HEK293 (cell line): ENCODE data around the gene BBS9.

ENCODE experiments used
- CTCF ChIA-PET: fragments of 350-600 bp; formaldehyde crosslinking; extraction: SDS; loops from one replicate; lab custom pipeline; 2021; ENCODE audit warnings: antibody characterized with exemption; lab: Yijun Ruan, JAX
- POLR2A ChIA-PET: fragments of 300-600 bp; formaldehyde crosslinking; extraction: SDS; loops from one replicate; lab custom pipeline; 2020; ENCODE audit warnings: antibody characterized with exemption, inconsistent platforms; lab: Yijun Ruan, JAX
- H3K27ac ChIP-seq: fragments of 200-500 bp; sonication (Bioruptor generic); 2 replicates; pipeline ENCODE4 v1.5.1; 2014; ENCODE audit warnings: low read depth, low read length, control low read depth, inconsistent platforms; ENCODE audit errors: extremely low read depth
- H3K36me3 ChIP-seq, 2 experiments: fragments of 200-500 bp in 1 of 2; sonication (Bioruptor generic) in 1 of 2; 1 replicate in 1 of 2; 2 replicates in 1 of 2; pipeline ENCODE4 v1.5.1; 2014 to 2017; ENCODE audit warnings: inconsistent platforms in 2 of 2, low read length in 2 of 2; ENCODE audit not compliant: control insufficient read depth in 2 of 2, insufficient read depth in 1 of 2
- H3K4me1 ChIP-seq: fragments of 200-500 bp; sonication (Bioruptor generic); 2 replicates; pipeline ENCODE4 v1.5.1; 2014; ENCODE audit warnings: mild to moderate bottlenecking, low read length, inconsistent platforms; ENCODE audit not compliant: control insufficient read depth, insufficient read depth
- H3K4me3 ChIP-seq: 2 replicates; pipeline ENCODE4 v1.5.1; 2011; ENCODE audit warnings: low read depth, mild to moderate bottlenecking, control low read depth, low read length, moderate library complexity
- H3K9me3 ChIP-seq: fragments of 200-500 bp; sonication (Bioruptor generic); 2 replicates; pipeline ENCODE4 v1.5.1; 2014; ENCODE audit warnings: low read depth, low read length, inconsistent platforms; ENCODE audit not compliant: control insufficient read depth, insufficient read depth
- IKZF3 ChIP-seq: fragments of 450-650 bp; IDR thresholded peaks from 2 replicates; pipeline ENCODE4 v1.5.0; 2018; ENCODE audit warnings: missing biosample characterization, mild to moderate bottlenecking, missing genetic modification characterization, moderate library complexity
- KLF8 ChIP-seq: fragments of 450-650 bp; formaldehyde crosslinking; IDR thresholded peaks from 2 replicates; pipeline ENCODE4 v1.5.1; 2016; ENCODE audit warnings: missing biosample characterization, missing genetic modification characterization
- MEIS1 ChIP-seq: sonication (generic); formaldehyde crosslinking; IDR thresholded peaks from 2 replicates; pipeline ENCODE4 v1.8.1; 2022; ENCODE audit warnings: missing genetic modification reagents, mild to moderate bottlenecking, borderline replicate concordance
- SALL2 ChIP-seq: fragments of 450-650 bp; formaldehyde crosslinking; IDR thresholded peaks from 2 replicates; pipeline ENCODE4 v1.5.0; 2017; ENCODE audit warnings: missing biosample characterization, mild to moderate bottlenecking, missing genetic modification characterization, borderline replicate concordance
- YY1 ChIP-seq: fragments of 450-650 bp; formaldehyde crosslinking; IDR thresholded peaks from 2 replicates; pipeline ENCODE4 v1.5.1; 2018; ENCODE audit warnings: missing biosample characterization, missing genetic modification characterization
- YY2 ChIP-seq: fragments of 450-650 bp; formaldehyde crosslinking; IDR thresholded peaks from 2 replicates; pipeline ENCODE4 v1.5.1; 2016; ENCODE audit warnings: missing biosample characterization, missing genetic modification characterization
- ZBTB1 ChIP-seq: fragments of 450-650 bp; formaldehyde crosslinking; IDR thresholded peaks from 2 replicates; pipeline ENCODE4 v1.5.1; 2016; ENCODE audit warnings: missing biosample characterization, missing genetic modification characterization
- ZBTB20 ChIP-seq: fragments of 450-650 bp; formaldehyde crosslinking; IDR thresholded peaks from 2 replicates; pipeline ENCODE4 v1.5.1; 2016; ENCODE audit warnings: missing biosample characterization, missing genetic modification characterization
- ZBTB21 ChIP-seq: fragments of 450-650 bp; formaldehyde crosslinking; IDR thresholded peaks from 2 replicates; pipeline ENCODE4 v1.5.1; 2017; ENCODE audit warnings: missing biosample characterization, missing genetic modification characterization
- ZBTB48 ChIP-seq: fragments of 450-650 bp; formaldehyde crosslinking; IDR thresholded peaks from 2 replicates; pipeline ENCODE4 v1.5.1; 2016; ENCODE audit warnings: missing biosample characterization, missing genetic modification characterization
- ZEB2 ChIP-seq: fragments of 450-650 bp; formaldehyde crosslinking; IDR thresholded peaks from 2 replicates; pipeline ENCODE4 v1.5.1; 2016; ENCODE audit warnings: missing biosample characterization, missing genetic modification characterization
- ZFP41 ChIP-seq: fragments of 450-650 bp; formaldehyde crosslinking; IDR thresholded peaks from 2 replicates; pipeline ENCODE4 v1.5.1; 2016; ENCODE audit warnings: missing biosample characterization, missing genetic modification characterization, borderline replicate concordance
- ZNF121 ChIP-seq: fragments of 450-650 bp; formaldehyde crosslinking; IDR thresholded peaks from 2 replicates; pipeline ENCODE4 v1.5.1; 2016; ENCODE audit warnings: missing biosample characterization, missing genetic modification characterization
- ZNF157 ChIP-seq: fragments of 450-650 bp; formaldehyde crosslinking; IDR thresholded peaks from 2 replicates; pipeline ENCODE4 v1.5.1; 2016; ENCODE audit warnings: missing biosample characterization, missing genetic modification characterization
- ZNF174 ChIP-seq: fragments of 450-650 bp; formaldehyde crosslinking; IDR thresholded peaks from 2 replicates; pipeline ENCODE4 v1.5.0; 2017; ENCODE audit warnings: missing biosample characterization, mild to moderate bottlenecking, missing genetic modification characterization
- ZNF19 ChIP-seq: fragments of 450-650 bp; formaldehyde crosslinking; IDR thresholded peaks from 2 replicates; pipeline ENCODE4; 2016; ENCODE audit warnings: missing biosample characterization, missing genetic modification characterization, low read depth
- ZNF214 ChIP-seq: fragments of 450-650 bp; formaldehyde crosslinking; IDR thresholded peaks from 2 replicates; pipeline ENCODE4 v1.5.1; 2017; ENCODE audit warnings: missing biosample characterization, mild to moderate bottlenecking, missing genetic modification characterization, borderline replicate concordance
- ZNF426 ChIP-seq: fragments of 450-650 bp; formaldehyde crosslinking; IDR thresholded peaks from 2 replicates; pipeline ENCODE4 v1.5.1; 2017; ENCODE audit warnings: missing biosample characterization, missing genetic modification characterization, mild to moderate bottlenecking, inconsistent platforms, moderate library complexity
- ZNF580 ChIP-seq: fragments of 450-650 bp; formaldehyde crosslinking; IDR thresholded peaks from 2 replicates; pipeline ENCODE4 v1.5.1; 2016; ENCODE audit warnings: missing biosample characterization, missing genetic modification characterization
- ZNF596 ChIP-seq: fragments of 450-650 bp; IDR thresholded peaks from 2 replicates; pipeline ENCODE4 v1.5.0; 2018; ENCODE audit warnings: missing biosample characterization, mild to moderate bottlenecking, missing genetic modification characterization, moderate library complexity
- ZNF677 ChIP-seq: fragments of 450-650 bp; IDR thresholded peaks from 2 replicates; pipeline ENCODE4 v1.5.0; 2018; ENCODE audit warnings: missing biosample characterization, mild to moderate bottlenecking, missing genetic modification characterization, moderate library complexity
- ZNF76 ChIP-seq: fragments of 450-650 bp; formaldehyde crosslinking; IDR thresholded peaks from 2 replicates; pipeline ENCODE4; 2016; ENCODE audit warnings: low read depth, missing biosample characterization, missing genetic modification characterization, borderline replicate concordance
- ZNF776 ChIP-seq: fragments of 450-650 bp; formaldehyde crosslinking; IDR thresholded peaks from 2 replicates; pipeline ENCODE4 v1.5.0; 2017; ENCODE audit warnings: missing biosample characterization, missing genetic modification characterization, borderline replicate concordance
- ZNF777 ChIP-seq: fragments of 450-650 bp; formaldehyde crosslinking; IDR thresholded peaks from 2 replicates; pipeline ENCODE4 v1.5.1; 2017; ENCODE audit warnings: missing biosample characterization, missing genetic modification characterization, borderline replicate concordance
- ZNF791 ChIP-seq: fragments of 450-650 bp; formaldehyde crosslinking; IDR thresholded peaks from 2 replicates; pipeline ENCODE4 v1.5.1; 2016; ENCODE audit warnings: missing biosample characterization, missing genetic modification characterization
- TF ChIP-seq, protein P1 (sequence below): fragments of 450-650 bp; formaldehyde crosslinking; IDR thresholded peaks from 2 replicates; pipeline ENCODE4 v1.5.0; 2017; ENCODE audit warnings: missing biosample characterization, missing genetic modification characterization, borderline replicate concordance
- TF ChIP-seq, protein P2 (sequence below): fragments of 450-650 bp; formaldehyde crosslinking; IDR thresholded peaks from 2 replicates; pipeline ENCODE4 v1.5.1; 2016; ENCODE audit warnings: missing biosample characterization, missing genetic modification characterization, low read depth
- TF ChIP-seq, protein P3 (sequence below): fragments of 450-650 bp; formaldehyde crosslinking; IDR thresholded peaks from 2 replicates; pipeline ENCODE4 v1.5.1; 2016; ENCODE audit warnings: missing biosample characterization, missing genetic modification characterization

BBS9 gene

GRCh38 chr7:33486633-33487032 is 357.3 kb downstream of the BBS9 start:
- ChIA-PET POLR2A (no interaction called here), CTCF (no interaction called here)
- H3K4me3 ChIP-seq, result no peak overlapping the region
- no peak overlapping the region for H3K27ac ChIP-seq
- no peaks in the 10 kb centered on the region for H3K9me3 ChIP-seq
- TF ChIP-seq MEIS1 (CRISPR knock-in tag) (no peak), ZNF19 (tag by site-specific recombination) (no peak), ZNF76 (no peak), ZNF214 (tag by site-specific recombination) (no peak), SALL2 (tag by site-specific recombination) (no peak), KLF8 (tag by site-specific recombination) (no peak), ZBTB1 (tag by site-specific recombination) (no peak), ZNF157 (tag by site-specific recombination) (no peak), ZNF596 (no peak), ZNF121 (tag by site-specific recombination) (no peak), ZNF677 (tag by site-specific recombination) (no peak), ZEB2 (tag by site-specific recombination) (no peak), ZNF174 (tag by site-specific recombination) (no peak), ZBTB48 (tag by site-specific recombination) (no peak)
- TF ChIP-seq, protein P1, sequence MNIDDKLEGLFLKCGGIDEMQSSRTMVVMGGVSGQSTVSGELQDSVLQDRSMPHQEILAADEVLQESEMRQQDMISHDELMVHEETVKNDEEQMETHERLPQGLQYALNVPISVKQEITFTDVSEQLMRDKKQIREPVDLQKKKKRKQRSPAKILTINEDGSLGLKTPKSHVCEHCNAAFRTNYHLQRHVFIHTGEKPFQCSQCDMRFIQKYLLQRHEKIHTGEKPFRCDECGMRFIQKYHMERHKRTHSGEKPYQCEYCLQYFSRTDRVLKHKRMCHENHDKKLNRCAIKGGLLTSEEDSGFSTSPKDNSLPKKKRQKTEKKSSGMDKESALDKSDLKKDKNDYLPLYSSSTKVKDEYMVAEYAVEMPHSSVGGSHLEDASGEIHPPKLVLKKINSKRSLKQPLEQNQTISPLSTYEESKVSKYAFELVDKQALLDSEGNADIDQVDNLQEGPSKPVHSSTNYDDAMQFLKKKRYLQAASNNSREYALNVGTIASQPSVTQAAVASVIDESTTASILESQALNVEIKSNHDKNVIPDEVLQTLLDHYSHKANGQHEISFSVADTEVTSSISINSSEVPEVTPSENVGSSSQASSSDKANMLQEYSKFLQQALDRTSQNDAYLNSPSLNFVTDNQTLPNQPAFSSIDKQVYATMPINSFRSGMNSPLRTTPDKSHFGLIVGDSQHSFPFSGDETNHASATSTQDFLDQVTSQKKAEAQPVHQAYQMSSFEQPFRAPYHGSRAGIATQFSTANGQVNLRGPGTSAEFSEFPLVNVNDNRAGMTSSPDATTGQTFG, result no peak
- TF ChIP-seq, protein P2, sequence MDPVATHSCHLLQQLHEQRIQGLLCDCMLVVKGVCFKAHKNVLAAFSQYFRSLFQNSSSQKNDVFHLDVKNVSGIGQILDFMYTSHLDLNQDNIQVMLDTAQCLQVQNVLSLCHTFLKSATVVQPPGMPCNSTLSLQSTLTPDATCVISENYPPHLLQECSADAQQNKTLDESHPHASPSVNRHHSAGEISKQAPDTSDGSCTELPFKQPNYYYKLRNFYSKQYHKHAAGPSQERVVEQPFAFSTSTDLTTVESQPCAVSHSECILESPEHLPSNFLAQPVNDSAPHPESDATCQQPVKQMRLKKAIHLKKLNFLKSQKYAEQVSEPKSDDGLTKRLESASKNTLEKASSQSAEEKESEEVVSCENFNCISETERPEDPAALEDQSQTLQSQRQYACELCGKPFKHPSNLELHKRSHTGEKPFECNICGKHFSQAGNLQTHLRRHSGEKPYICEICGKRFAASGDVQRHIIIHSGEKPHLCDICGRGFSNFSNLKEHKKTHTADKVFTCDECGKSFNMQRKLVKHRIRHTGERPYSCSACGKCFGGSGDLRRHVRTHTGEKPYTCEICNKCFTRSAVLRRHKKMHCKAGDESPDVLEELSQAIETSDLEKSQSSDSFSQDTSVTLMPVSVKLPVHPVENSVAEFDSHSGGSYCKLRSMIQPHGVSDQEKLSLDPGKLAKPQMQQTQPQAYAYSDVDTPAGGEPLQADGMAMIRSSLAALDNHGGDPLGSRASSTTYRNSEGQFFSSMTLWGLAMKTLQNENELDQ (tag by site-specific recombination), result no peak
- no peaks in the 10 kb centered on the region for H3K36me3 ChIP-seq
- no peaks in the 10 kb centered on the region for H3K4me1 ChIP-seq

DNA sequence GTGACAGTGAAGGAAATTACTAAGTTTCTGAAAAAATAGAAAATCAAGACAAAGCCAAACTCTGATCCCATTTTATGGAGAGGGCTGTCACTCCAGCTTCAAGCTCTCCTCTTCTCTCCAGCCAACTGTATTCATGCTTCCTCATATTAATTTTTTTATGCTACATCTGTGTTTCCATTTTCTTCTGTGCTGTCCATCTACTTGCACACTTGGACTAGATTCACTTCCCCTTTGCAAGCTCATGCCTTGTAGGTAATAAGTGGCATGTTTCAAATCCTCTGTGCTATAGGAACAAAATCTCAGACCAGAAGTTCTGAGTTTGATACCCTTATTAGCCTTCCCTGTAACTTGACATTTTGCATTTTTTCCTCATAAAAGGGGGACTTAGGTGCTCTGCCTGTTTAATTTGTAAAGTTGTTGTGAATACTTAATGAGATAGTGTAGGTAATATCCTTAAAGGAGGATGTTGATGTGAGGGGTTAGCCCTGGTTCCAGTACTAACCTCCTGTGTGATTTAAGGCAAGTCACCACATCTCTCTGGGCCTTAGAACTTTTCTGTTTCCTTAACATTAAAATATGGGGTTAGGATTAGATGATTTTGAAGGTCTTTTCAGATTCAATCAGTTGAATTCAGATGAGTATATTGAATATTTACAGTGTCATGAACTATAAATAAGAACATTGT is 358.8 kb downstream of the BBS9 start:
- no peaks in the 10 kb centered on the region for H3K36me3 ChIP-seq
- H3K27ac ChIP-seq, result no peak overlapping the region
- no peaks in the 10 kb centered on the region for H3K4me1 ChIP-seq
- H3K9me3 ChIP-seq, result no peaks in the 10 kb centered on the region
- ChIA-PET POLR2A (interaction anchor here (0.6 kb wide), 1 partner anchor 976 kb away, joined by 4 read pairs; no protein-coding TSS in a partner anchor), CTCF (interaction anchor here (0.6 kb wide), 1 partner anchor 600 kb away, joined by 3 read pairs; no protein-coding TSS in a partner anchor)
- H3K4me3 ChIP-seq, result no peak overlapping the region
- TF ChIP-seq ZBTB20 (tag by site-specific recombination), result no peak
- TF ChIP-seq ZNF777 (tag by site-specific recombination), result no peak
- no peak for TF ChIP-seq ZNF426 (tag by site-specific recombination)
- no peak for TF ChIP-seq IKZF3 (tag by site-specific recombination)
- no peak for TF ChIP-seq ZFP41 (tag by site-specific recombination)
- no peak for TF ChIP-seq ZBTB21 (tag by site-specific recombination)
- TF ChIP-seq MEIS1 (CRISPR knock-in tag), result no peak
- no peak for TF ChIP-seq ZNF76
- no peak for TF ChIP-seq ZNF791
- TF ChIP-seq, protein P3, sequence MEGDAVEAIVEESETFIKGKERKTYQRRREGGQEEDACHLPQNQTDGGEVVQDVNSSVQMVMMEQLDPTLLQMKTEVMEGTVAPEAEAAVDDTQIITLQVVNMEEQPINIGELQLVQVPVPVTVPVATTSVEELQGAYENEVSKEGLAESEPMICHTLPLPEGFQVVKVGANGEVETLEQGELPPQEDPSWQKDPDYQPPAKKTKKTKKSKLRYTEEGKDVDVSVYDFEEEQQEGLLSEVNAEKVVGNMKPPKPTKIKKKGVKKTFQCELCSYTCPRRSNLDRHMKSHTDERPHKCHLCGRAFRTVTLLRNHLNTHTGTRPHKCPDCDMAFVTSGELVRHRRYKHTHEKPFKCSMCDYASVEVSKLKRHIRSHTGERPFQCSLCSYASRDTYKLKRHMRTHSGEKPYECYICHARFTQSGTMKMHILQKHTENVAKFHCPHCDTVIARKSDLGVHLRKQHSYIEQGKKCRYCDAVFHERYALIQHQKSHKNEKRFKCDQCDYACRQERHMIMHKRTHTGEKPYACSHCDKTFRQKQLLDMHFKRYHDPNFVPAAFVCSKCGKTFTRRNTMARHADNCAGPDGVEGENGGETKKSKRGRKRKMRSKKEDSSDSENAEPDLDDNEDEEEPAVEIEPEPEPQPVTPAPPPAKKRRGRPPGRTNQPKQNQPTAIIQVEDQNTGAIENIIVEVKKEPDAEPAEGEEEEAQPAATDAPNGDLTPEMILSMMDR (tag by site-specific recombination), result no peak
- no peak for TF ChIP-seq YY2 (tag by site-specific recombination)
- TF ChIP-seq ZNF580, result no peak
- no peak for TF ChIP-seq YY1 (tag by site-specific recombination)
- TF ChIP-seq ZNF776 (tag by site-specific recombination), result no peak
